SK-N-SH (cell line): ENCODE data around the gene TMEM134. TPM values are rescaled to one million over a fixed set of nuclear protein-coding genes. Genes with fewer than 3 reads are reported as not detected.

ENCODE experiments used
- CTCF ChIA-PET: fragments of 300-600, 350-600 bp; formaldehyde crosslinking; extraction: SDS; loops from one replicate; lab custom pipeline; 2021; lab: Yijun Ruan, JAX
- POLR2A ChIA-PET: fragments of 350-600 bp; sonication (Branson Sonifier 250); formaldehyde crosslinking; extraction: SDS; loops from one replicate; lab custom pipeline; 2020; ENCODE audit warnings: antibody characterized with exemption, inconsistent platforms; lab: Yijun Ruan, JAX
- DNase-seq: peaks from one replicate; pipeline ENCODE4 v3.0.0; 2012
- H2AFZ ChIP-seq: fragments of 200-600 bp; sonication (generic); 2 replicates; pipeline ENCODE4 v1.8.1; 2016; ENCODE audit warnings: antibody characterized with exemption, mild to moderate bottlenecking, low read depth
- H3F3A ChIP-seq: fragments of 200-600 bp; sonication (generic); replicated peaks from 2 replicates; pipeline ENCODE3; 2016; ENCODE audit warnings: antibody characterized with exemption, mild to moderate bottlenecking; ENCODE audit not compliant: insufficient read depth
- H3K27ac ChIP-seq, 2 experiments: fragments of 200-500 bp in 1 of 2; fragments of 200-600 bp in 1 of 2; sonication (Bioruptor generic) in 1 of 2; sonication (generic), shearing (Covaris generic) in 1 of 2; 2 replicates each; pipeline versions ENCODE4 v1.5.1 to v1.6.1; 2014 to 2016; ENCODE audit warnings: low read depth in 2 of 2, inconsistent platforms in 1 of 2, low read length in 1 of 2, mild to moderate bottlenecking in 1 of 2, mixed read lengths in 1 of 2
- H3K27me3 ChIP-seq: fragments of 200-600 bp; sonication (generic), shearing (Covaris generic); 2 replicates; pipeline ENCODE4 v1.6.1; 2016; ENCODE audit warnings: mixed run types; ENCODE audit not compliant: insufficient read depth
- H3K36me3 ChIP-seq, 2 experiments: fragments of 200-500 bp in 1 of 2; fragments of 200-600 bp in 1 of 2; sonication (Bioruptor generic) in 1 of 2; sonication (generic) in 1 of 2; replicated peaks in 1 of 2; 2 replicates each; pipeline versions ENCODE3 to v1.5.1; 2014 to 2016; ENCODE audit warnings: low read length in 1 of 2, mild to moderate bottlenecking in 1 of 2; ENCODE audit not compliant: insufficient read depth in 2 of 2, control insufficient read depth in 1 of 2
- H3K4me1 ChIP-seq, 2 experiments: fragments of 200-500 bp in 1 of 2; fragments of 200-600 bp in 1 of 2; sonication (Bioruptor generic) in 1 of 2; sonication (generic), shearing (Covaris generic) in 1 of 2; 2 replicates each; pipeline versions ENCODE4 v1.5.1 to v1.6.1; 2014 to 2016; ENCODE audit warnings: low read depth in 1 of 2, low read length in 1 of 2, mixed run types in 1 of 2; ENCODE audit not compliant: insufficient read depth in 2 of 2, control insufficient read depth in 1 of 2
- H3K4me2 ChIP-seq: fragments of 200-600 bp; sonication (generic), shearing (Covaris generic); 2 replicates; pipeline ENCODE4 v1.6.1; 2017; ENCODE audit warnings: mixed run types
- H3K4me3 ChIP-seq, 2 experiments: fragments of 200-500 bp in 1 of 2; fragments of 200-600 bp in 1 of 2; sonication (Bioruptor generic) in 1 of 2; sonication (generic), shearing (Covaris generic) in 1 of 2; 2 replicates each; pipeline versions ENCODE4 v1.5.1 to v1.8.1; 2014 to 2016; ENCODE audit warnings: low read depth in 2 of 2, inconsistent platforms in 1 of 2, low read length in 1 of 2, mild to moderate bottlenecking in 1 of 2, mixed read lengths in 1 of 2, moderate library complexity in 1 of 2
- H3K79me2 ChIP-seq: fragments of 200-600 bp; sonication (generic); 2 replicates; pipeline ENCODE4 v1.8.1; 2017; ENCODE audit warnings: mild to moderate bottlenecking; ENCODE audit not compliant: insufficient read depth
- H3K9ac ChIP-seq: fragments of 200-600 bp; sonication (generic); 2 replicates; pipeline ENCODE4 v1.6.1; 2017; ENCODE audit warnings: mixed run types
- H3K9me2 ChIP-seq: fragments of 200-600 bp; sonication (generic); 2 replicates; pipeline ENCODE4 v1.6.1; 2017; ENCODE audit warnings: mixed run types
- H3K9me3 ChIP-seq: fragments of 200-600 bp; sonication (generic); 2 replicates; pipeline ENCODE4 v1.6.1; 2017; ENCODE audit warnings: mixed run types, mild to moderate bottlenecking, moderate library complexity
- H4K20me1 ChIP-seq: fragments of 200-600 bp; sonication (generic); 2 replicates; pipeline ENCODE4 v1.6.1; 2017; ENCODE audit warnings: mild to moderate bottlenecking, mixed run types; ENCODE audit not compliant: insufficient read depth
- CHD2 ChIP-seq: fragments of 150-350 bp; IDR thresholded peaks from 2 replicates; pipeline ENCODE4 v1.6.1; 2018; ENCODE audit warnings: low read length; ENCODE audit not compliant: partially characterized antibody
- EP300 ChIP-seq, 2 experiments: IDR thresholded peaks; 2 replicates each; pipeline versions ENCODE4 v1.4.0 to v1.6.1; 2012; ENCODE audit warnings: borderline replicate concordance in 1 of 2, low read depth in 1 of 2, low read length in 1 of 2
- FOXM1 ChIP-seq: IDR thresholded peaks from 2 replicates; pipeline ENCODE4 v1.4.0; 2012; ENCODE audit warnings: low read depth, mild to moderate bottlenecking
- IRF3 ChIP-seq: fragments of 150-350 bp; IDR thresholded peaks from 2 replicates; pipeline ENCODE4 v1.6.1; 2016; ENCODE audit warnings: mild to moderate bottlenecking, low read depth, low read length
- NFIC ChIP-seq: IDR thresholded peaks from 2 replicates; pipeline ENCODE4 v1.4.0; 2012; ENCODE audit warnings: borderline replicate concordance
- PBX3 ChIP-seq: IDR thresholded peaks from 2 replicates; pipeline ENCODE4; 2012
- RAD21 ChIP-seq: IDR thresholded peaks from 2 replicates; pipeline ENCODE4 v1.6.1; 2012; ENCODE audit warnings: mild to moderate bottlenecking, low read length
- RCOR1 ChIP-seq: fragments of 150-350 bp; IDR thresholded peaks from 2 replicates; pipeline ENCODE4 v1.6.1; 2017; ENCODE audit warnings: antibody characterized with exemption, low read length
- RXRA ChIP-seq: IDR thresholded peaks from 2 replicates; pipeline ENCODE4 v1.4.0; 2012; ENCODE audit warnings: low read depth, mild to moderate bottlenecking, borderline replicate concordance
- TCF12 ChIP-seq: IDR thresholded peaks from 2 replicates; pipeline ENCODE4 v1.4.0; 2012
- TEAD4 ChIP-seq: IDR thresholded peaks from 2 replicates; pipeline ENCODE4 v1.4.0; 2012; ENCODE audit warnings: mild to moderate bottlenecking, borderline replicate concordance; ENCODE audit not compliant: insufficient read depth
- USF1 ChIP-seq: IDR thresholded peaks from 2 replicates; pipeline ENCODE4 v1.4.0; 2012; ENCODE audit warnings: low read depth, borderline replicate concordance
- WGBS: methylation state at CpG from one replicate; pipeline ENCODE4 v1.1.6; 2017; ENCODE audit warnings: low lambda C conversion rate; 5-methylcytosine and 5-hydroxymethylcytosine counted together
- polyA plus RNA-seq, 3 experiments: library from polyadenylated mRNA; depleted of rRNA; stranded (reverse); fragments of >200 nt; gene quantifications; 2 replicates each; pipeline ENCODE4 v1.2.3, GENCODE V29; 2012
- TF ChIP-seq, protein P1 (sequence below): fragments of 200-600 bp; sonication (generic); IDR thresholded peaks from 2 replicates; pipeline ENCODE4 v1.6.1; 2017; ENCODE audit warnings: antibody characterized with exemption, mild to moderate bottlenecking, moderate library complexity

Gene TMEM134
- polyA plus RNA-seq, 1 of the 3 experiments (the other 2 are of a cell fraction): 132 TPM

DNA sequence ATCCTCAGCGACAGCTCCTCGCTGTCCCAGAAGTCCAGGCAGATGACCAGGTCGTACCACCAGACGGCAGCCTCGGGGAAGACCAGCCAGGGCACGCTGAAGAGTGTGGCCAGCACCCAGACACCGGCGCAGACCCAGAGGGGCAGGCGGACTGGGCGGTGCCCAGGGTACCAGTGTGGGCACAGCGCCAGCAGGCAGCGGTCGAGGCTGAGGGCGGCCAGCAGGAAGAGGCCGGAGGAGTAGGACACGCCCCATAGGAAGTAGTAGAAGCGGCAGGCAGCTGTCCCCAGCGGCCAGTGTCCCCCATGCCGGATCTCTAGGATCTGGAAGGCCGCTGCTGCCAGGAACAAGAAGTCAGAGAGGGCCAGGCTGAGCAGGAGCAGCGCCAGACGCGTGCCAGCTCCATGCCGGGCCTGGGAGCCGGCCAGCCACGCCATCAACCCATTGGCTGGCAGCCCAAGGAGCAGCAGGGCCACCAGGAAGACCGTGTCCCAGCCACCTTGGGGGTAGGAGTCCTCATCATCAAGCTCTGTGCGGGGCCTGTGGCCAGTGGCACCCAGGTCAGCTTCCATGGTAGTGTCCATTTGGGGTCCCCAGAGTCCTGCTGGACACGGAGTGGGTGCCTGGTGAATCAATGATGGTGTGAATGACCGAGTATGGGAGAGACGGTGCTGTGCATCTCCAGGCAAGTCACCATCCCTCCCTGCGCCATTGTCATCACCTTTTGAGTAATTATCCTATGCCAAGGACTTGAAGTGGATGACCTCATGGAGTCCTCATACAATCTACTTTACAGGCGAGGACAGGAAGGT lies 16.7 kb downstream of the TMEM134 start, which contains the start of gene GPR152:
TSS of gene GPR152 (minus strand) at position 589 of the 812 bp plus-strand sequence. CDS start at position 584, 5 bp downstream.
- Histone ChIP-seq H3K36me3 (no peaks in the 10 kb centered on the region), H3K9me2 (no peaks in the 10 kb centered on the region), H3K27me3 (no peaks in the 10 kb centered on the region), H3F3A (no peaks in the 10 kb centered on the region), H2AFZ (no peak within 1 kb of the TSS), H3K9me3 (no peaks in the 10 kb centered on the region), H4K20me1 (no peaks in the 10 kb centered on the region), H3K4me1 (peaks cover 0 to 4% of the 10 kb centered on the region in 2 experiments; a peak in 1 of 4 replicates), H3K27ac (no peak within 1 kb of the TSS), H3K4me3 (no peak within 1 kb of the TSS), H3K79me2 (no peaks in the 10 kb centered on the region), H3K4me2 (no peak within 1 kb of the TSS), H3K9ac (no peak within 1 kb of the TSS)
- no peak for TF ChIP-seq RXRA
- TF ChIP-seq RCOR1: no peak
- TF ChIP-seq PBX3: no peak
- no peak for TF ChIP-seq IRF3
- TF ChIP-seq NFIC: no peak
- no peak for TF ChIP-seq USF1
- TF ChIP-seq TEAD4: no peak
- no peak for TF ChIP-seq EP300 (IDR thresholded peaks at IDR 0.05; ENCODE audit: borderline replicate concordance in 1 of 2, low read depth in 1 of 2, low read length in 1 of 2)
- TF ChIP-seq RAD21: no peak
- TF ChIP-seq, protein P1, sequence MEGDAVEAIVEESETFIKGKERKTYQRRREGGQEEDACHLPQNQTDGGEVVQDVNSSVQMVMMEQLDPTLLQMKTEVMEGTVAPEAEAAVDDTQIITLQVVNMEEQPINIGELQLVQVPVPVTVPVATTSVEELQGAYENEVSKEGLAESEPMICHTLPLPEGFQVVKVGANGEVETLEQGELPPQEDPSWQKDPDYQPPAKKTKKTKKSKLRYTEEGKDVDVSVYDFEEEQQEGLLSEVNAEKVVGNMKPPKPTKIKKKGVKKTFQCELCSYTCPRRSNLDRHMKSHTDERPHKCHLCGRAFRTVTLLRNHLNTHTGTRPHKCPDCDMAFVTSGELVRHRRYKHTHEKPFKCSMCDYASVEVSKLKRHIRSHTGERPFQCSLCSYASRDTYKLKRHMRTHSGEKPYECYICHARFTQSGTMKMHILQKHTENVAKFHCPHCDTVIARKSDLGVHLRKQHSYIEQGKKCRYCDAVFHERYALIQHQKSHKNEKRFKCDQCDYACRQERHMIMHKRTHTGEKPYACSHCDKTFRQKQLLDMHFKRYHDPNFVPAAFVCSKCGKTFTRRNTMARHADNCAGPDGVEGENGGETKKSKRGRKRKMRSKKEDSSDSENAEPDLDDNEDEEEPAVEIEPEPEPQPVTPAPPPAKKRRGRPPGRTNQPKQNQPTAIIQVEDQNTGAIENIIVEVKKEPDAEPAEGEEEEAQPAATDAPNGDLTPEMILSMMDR: no peak
- TF ChIP-seq FOXM1: no peak
- no peak for TF ChIP-seq CHD2
- no peak for TF ChIP-seq TCF12
- WGBS: 90% methylated on average over 23 of the region's 33 CpGs
- no peak for DNase-seq
- ChIA-PET POLR2A (no interaction called here), CTCF (interaction anchor here (0.6 to 1.5 kb wide), 3 partner anchors 70 to 107 kb away, joined by 3 to 6 read pairs (median 3); no protein-coding TSS in a partner anchor)
